ENCODE results near the gene MAST4.

DNA sequence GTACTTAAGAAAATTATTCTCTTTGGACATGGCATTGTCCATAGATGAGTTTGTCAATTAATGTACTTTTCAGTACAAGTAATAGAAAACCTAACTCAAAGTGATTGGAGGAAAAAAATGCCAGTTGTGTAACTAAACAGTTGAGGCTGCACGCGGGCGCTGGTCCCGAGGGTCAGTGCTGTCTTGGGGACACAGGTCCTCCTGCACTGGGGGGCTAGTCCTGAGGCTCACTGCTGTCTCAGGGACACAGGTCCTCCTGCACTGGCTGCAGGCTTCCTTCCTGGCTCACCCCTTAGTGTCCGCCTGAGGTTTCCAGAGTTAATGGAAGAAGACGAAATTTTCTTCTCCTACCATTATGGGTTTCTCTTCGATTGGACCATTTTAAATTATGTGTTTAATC, 319.3 kb downstream of the MAST4 start:
- TF ChIP-seq, protein P1, sequence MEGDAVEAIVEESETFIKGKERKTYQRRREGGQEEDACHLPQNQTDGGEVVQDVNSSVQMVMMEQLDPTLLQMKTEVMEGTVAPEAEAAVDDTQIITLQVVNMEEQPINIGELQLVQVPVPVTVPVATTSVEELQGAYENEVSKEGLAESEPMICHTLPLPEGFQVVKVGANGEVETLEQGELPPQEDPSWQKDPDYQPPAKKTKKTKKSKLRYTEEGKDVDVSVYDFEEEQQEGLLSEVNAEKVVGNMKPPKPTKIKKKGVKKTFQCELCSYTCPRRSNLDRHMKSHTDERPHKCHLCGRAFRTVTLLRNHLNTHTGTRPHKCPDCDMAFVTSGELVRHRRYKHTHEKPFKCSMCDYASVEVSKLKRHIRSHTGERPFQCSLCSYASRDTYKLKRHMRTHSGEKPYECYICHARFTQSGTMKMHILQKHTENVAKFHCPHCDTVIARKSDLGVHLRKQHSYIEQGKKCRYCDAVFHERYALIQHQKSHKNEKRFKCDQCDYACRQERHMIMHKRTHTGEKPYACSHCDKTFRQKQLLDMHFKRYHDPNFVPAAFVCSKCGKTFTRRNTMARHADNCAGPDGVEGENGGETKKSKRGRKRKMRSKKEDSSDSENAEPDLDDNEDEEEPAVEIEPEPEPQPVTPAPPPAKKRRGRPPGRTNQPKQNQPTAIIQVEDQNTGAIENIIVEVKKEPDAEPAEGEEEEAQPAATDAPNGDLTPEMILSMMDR (conservative IDR thresholded peaks at IDR 0.05 in 1 of 2, IDR thresholded peaks at IDR 0.05 in 1 of 2; ENCODE audit: low read depth in 1 of 2, low read length in 2 of 2), result no peak
- TF ChIP-seq EZH2 (IDR thresholded peaks at IDR 0.05; ENCODE audit: low read length, missing control alignments), result no peak

Data from fibroblast of lung (primary cell).